Forelimb muscle (tissue), 1 donor: ENCODE measurements around the gene C2CD5. TPM values are rescaled to one million over a fixed set of nuclear protein-coding genes. Genes with fewer than 3 reads are reported as not detected.
A peak's percentile ranks its signal among the peaks of the same experiment; 100 is the strongest.
"Not testable (repeated sequence)": the region's sequence is repeated elsewhere in the genome, so short reads cannot be mapped to it uniquely, and the experiment has no call there.

Experiments used
- DNase-seq: peaks from one replicate; pipeline ENCODE4 v3.0.0-alpha.2; 2013; ENCODE audit warnings: low read depth
- polyA plus RNA-seq: library from polyadenylated mRNA; unstranded; fragments of 120-200 nt; gene quantifications from one replicate; pipeline ENCODE4 v1.2.1, GENCODE V29; 2013; ENCODE audit not compliant: insufficient read length

C2CD5 gene
- polyA plus RNA-seq, 1 donor: 34.8 TPM

GRCh38 chr12:22480814-22481213, 63.5 kb downstream of the C2CD5 start:
- DNase-seq: not testable (repeated sequence)

GRCh38 chr12:22480016-22480415, 64.3 kb downstream of the C2CD5 start:
- no peak for DNase-seq

- no peak for DNase-seq
Observed at GRCh38 chr12:22477894-22478287, 66.5 kb downstream of the C2CD5 start.

GRCh38 chr12:22477166-22477893, 67.0 kb downstream of the C2CD5 start:
- no peak for DNase-seq

- DNase-seq: no peak
Observed at GRCh38 chr12:22476133-22476532, 68.2 kb downstream of the C2CD5 start.

- no peak for DNase-seq
Observed at GRCh38 chr12:22474970-22475720, 69.2 kb downstream of the C2CD5 start.

- no peak for DNase-seq
Observed at GRCh38 chr12:22473212-22473611, 71.1 kb downstream of the C2CD5 start.

- no peak for DNase-seq
Observed at GRCh38 chr12:22467190-22467589, 77.2 kb downstream of the C2CD5 start.

- no peak for DNase-seq
Observed at GRCh38 chr12:22463306-22463705, 81.0 kb downstream of the C2CD5 start.

GRCh38 chr12:22461786-22462185, 82.6 kb downstream of the C2CD5 start:
- DNase-seq: no peak

- DNase-seq: peak; percentile 16
Observed at GRCh38 chr12:22459838-22460490, 84.4 kb downstream of the C2CD5 start.

- no peak for DNase-seq
Observed at GRCh38 chr12:22458298-22458937, 85.9 kb downstream of the C2CD5 start.

- DNase-seq: no peak
Observed at GRCh38 chr12:22457085-22457484, 87.3 kb downstream of the C2CD5 start.

- no peak for DNase-seq
Observed at GRCh38 chr12:22453511-22453910, 90.8 kb downstream of the C2CD5 start.

GRCh38 chr12:22447223-22447622, 97.1 kb downstream of the C2CD5 start:
- no peak for DNase-seq

- DNase-seq: not testable (repeated sequence)
Observed at GRCh38 chr12:22444317-22444665, 100.1 kb downstream of the C2CD5 start.

- peak; percentile 56 for DNase-seq
Observed at GRCh38 chr12:22443379-22444316, 100.7 kb downstream of the C2CD5 start.

- DNase-seq: no peak
Observed at GRCh38 chr12:22437031-22437806, 107.1 kb downstream of the C2CD5 start.

- no peak for DNase-seq
Observed at GRCh38 chr12:22435583-22435982, 108.8 kb downstream of the C2CD5 start.

- no peak for DNase-seq
Observed at GRCh38 chr12:22431693-22432251, 112.6 kb downstream of the C2CD5 start.
